GM21825 (cell line): ENCODE data around the gene FADS2.

Experiments
- ATAC-seq: cut with Tn5 transposase; IDR thresholded peaks from one replicate; pipeline ENCODE4 v1.9.1; 2021; ENCODE audit warnings: mild to moderate bottlenecking, moderate library complexity; ENCODE audit not compliant: unreplicated experiment

The FADS2 gene

DNA sequence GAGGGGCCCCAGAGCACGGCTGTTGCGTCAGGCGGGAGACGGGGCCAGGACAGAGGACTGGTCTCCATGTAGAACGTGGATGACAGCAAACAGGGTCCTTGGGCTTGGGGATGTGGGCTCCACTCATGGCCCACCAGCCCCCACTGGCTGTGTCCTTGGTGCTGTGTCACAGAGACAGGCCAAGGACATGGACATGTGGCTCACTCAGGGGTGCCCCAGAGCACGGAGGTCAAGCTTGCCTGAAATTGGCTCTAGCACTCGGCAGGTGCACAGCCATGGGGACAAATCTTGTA, 14.4 kb downstream of the FADS2 start:
- ATAC-seq: no peak

DNA sequence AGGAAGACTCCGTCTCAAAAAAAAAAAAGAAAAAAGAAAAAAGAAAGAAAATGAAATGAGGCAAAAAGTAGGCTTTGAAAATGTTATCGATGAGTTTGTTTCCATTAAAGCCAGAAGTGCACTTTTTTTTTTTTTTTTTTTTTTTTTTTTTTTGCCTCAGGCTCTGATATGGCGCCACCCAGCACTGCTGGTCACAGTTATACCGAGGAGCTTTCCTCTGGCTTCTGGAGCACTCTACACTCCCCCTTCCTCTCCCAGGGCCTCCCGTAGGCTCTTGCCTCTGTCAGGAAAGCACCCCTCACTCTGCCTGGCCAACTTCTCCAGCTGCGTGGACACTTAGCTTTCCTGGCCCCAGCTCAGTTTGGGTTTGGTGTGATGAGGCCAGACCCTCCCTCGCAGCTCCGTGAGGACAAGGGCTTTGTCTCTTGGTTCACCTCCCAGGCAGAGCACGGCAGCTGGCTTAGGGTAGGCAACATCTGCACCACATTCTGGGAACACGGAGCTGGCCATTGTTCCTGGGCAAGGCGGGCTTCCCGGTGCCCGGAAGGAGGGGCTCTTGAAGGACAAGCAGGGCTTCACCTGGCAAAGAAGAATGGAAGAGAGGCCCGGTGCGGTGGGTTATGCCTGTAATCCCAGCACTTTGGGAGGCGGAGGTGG, 16.9 kb downstream of the FADS2 start:
- ATAC-seq: no peak

DNA sequence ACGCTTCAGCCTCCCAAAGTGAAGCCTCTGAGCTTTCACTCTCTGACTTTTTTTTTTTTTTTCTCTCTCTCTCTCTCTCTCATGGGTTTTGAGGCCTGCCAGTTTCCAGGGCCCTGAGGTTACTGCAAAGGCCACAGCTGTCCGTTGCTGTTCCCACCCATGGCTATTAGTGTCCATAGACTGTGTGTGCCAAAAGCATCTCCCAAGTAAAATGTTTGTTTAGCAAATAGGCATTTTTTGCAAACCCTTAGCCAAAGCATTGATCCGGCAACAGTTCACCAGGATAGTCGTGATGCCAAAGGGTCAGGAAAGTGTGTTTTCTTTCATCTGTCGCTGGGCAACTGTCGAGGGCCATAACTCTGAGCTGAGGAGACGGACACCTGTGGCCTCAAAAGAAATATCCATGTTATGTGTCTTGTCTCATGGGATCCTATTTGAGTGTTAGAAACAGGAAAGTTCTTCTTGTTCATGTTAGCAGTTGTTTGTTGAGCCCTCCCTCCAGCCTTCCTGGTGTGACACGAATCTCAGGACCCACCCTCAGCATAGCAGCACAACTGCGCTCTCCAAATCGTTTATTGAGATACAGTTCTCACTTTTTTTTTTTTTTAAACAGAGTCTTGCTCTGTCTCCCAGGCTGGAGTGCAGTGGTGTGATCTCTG, 18.4 kb downstream of the FADS2 start:
- no peak for ATAC-seq

GRCh38 chr11:61847914-61848581, 19.9 kb downstream of the FADS2 start:
- ATAC-seq: no peak

DNA sequence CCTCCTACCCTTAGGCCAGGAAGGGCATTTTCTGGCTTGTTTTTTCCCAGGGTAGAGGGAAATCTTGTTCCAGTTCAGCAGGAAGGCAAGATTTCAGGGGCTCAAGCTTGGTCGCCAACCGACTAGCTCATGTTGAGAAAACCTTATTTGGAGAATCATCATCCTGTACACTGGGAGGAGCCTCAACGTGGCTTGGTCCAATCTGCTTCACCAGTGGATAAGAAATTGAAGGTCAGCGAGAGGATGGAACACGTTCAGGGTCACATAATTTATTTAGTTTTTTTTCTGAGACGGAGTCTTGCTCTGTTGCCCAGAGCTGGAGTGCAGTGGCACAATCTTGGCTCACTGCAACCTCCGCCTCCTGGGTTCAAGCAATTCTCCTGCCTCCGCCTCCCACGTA, 20.5 kb downstream of the FADS2 start:
- ATAC-seq: no peak

DNA sequence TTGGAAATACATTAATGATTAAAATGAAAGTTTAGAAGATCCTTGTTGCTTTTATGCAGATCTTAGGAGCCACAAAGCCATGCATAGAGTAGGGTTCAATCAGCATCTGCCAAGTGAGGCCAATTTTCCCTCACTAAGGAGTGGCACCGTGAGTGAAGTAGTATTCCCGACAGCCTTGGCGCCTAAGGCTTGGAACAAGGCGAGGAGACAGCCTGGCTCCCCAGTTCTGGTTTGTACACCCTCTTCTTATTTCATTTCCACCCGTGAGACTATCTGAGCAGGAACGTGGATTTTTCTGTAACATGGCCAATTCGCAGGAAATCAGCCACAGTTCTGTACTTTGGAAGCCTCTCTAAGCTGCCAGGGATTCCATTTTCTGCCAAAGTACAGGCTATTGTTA, 22.6 kb downstream of the FADS2 start:
- ATAC-seq: no peak

DNA sequence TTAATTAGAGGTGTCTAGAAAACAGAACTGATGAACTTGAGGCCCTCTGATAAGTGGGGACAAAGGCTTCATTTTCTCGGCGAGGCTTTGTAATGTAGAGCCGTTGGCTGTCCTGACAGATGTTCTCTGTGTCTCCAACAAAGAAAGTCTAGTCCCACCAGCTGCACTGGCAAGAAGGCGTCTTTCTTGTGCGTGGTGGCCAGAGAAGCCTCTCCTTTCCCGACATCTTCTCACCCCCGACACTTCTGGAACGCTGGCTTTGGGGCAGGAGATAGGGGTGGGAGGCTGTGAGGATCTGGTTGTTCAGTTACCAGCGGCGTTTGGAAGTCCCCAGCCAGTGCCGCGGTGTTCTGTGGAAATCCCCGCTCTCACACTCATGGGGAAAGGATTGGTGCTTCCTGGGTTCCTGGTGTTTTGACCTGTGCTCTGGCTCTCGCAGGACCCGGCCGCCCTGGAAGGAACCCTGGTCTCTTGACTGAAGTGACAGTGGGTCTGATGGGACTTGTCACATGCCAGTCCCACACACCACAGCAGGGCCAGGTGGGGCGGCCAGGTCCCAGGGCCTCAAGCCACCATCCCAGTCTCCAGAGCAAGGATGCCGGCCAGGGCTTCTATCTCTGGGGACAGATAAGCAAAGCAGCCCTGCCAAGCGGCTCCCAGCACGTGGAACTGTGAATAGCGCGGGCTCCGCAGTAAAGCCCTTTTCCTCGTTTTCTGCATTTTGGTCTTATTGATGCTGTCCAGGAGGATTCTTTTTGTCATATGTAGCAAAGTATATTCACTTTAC, 23.2 kb downstream of the FADS2 start:
- no peak for ATAC-seq

GRCh38 chr11:61851900-61852295, 23.8 kb downstream of the FADS2 start:
- ATAC-seq: no peak

- no peak for ATAC-seq
Observed at GRCh38 chr11:61853698-61854169, 25.6 kb downstream of the FADS2 start.

DNA sequence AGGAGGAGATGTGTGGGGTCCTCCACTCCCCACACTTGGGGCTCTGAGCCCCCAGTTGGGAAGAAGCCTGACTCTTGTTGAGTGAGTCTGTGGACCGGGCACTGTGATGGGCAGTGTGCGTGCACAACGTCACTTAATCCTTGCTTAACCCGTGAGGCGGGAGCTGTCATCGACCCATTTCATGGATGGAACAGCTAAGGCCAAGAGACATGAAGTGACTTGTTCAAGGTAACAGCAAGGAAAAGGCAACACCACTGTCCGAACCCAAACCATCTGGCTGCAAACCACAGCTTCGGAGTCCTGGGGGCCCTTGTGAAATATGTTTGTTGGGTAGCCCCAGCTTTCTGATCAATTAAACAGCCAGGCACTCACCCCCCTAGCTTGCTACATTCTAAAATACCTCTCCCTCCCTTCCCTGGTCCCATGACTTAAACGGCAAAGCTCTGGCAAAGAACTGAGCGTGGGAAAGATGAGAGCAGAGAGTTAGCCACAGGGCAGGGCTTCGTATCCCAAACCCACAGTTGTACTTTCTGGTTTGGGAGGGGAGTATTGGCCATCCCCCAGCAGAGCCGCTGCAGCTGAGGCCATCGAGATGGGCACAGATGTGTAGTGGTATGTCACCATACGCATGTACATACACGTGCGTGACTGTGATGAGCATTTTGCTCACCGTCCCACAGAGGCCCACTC, 26.3 kb downstream of the FADS2 start:
- ATAC-seq: no peak

DNA sequence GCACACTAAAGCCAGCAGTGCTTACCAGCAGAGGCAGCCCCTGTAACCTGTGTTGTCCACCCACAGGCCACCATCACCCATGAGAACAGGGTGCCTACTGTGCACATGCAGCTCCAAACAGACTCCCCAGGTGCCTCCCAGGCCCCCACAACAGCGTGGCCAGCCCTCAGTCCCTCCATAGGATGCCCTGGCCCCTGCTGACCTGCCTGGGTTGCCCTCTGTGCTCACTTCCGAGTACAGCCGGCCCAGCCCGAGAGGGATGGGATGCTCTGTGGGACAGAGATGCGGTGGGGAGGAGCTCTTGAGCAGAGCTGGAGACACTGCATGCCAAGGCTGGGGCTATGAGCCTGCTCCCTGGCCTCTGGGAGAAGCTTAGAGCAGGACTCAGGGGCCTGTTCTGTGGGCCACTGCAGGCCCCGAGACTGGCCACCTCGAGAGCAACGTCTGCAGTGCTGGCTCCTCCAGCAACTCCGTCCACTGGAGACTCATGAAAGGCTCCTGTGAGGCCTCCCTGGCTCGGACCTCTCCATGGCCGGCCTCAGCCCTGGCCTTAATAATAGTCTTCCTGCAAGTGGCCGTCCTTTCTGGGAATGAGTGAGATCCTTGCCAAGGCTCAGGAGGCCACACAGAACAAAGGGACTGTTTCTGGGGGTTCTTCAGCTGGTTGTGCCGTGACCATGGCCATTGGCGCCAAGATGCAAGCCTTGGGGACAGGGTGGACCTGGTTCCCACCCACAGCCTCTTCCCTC, 27.0 kb downstream of the FADS2 start:
- ATAC-seq: no peak

- ATAC-seq: no peak
Observed at GRCh38 chr11:61855939-61856680, 28.0 kb downstream of the FADS2 start.

- no peak for ATAC-seq
Observed at GRCh38 chr11:61860054-61860903, 32.2 kb downstream of the FADS2 start.

DNA sequence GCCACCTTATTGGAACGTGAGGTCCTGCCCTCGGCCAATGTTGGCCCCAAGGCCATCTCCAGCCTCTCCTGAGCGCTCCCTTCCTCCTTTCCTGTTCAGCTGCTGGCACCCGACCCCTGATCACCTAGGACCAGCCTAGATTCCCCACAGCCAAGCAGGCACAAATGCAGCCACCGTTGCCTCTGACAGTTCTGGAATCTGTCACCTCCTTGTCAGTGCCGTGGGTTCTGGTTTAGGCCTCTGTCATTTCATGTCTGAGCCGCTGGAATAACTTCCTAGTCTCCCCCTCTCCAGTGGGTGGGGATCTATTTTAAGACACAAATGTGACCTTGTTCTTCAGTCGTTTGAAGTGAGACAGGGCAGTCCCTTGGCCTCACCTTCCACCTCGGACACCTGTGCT, 33.5 kb downstream of the FADS2 start:
- ATAC-seq: no peak

DNA sequence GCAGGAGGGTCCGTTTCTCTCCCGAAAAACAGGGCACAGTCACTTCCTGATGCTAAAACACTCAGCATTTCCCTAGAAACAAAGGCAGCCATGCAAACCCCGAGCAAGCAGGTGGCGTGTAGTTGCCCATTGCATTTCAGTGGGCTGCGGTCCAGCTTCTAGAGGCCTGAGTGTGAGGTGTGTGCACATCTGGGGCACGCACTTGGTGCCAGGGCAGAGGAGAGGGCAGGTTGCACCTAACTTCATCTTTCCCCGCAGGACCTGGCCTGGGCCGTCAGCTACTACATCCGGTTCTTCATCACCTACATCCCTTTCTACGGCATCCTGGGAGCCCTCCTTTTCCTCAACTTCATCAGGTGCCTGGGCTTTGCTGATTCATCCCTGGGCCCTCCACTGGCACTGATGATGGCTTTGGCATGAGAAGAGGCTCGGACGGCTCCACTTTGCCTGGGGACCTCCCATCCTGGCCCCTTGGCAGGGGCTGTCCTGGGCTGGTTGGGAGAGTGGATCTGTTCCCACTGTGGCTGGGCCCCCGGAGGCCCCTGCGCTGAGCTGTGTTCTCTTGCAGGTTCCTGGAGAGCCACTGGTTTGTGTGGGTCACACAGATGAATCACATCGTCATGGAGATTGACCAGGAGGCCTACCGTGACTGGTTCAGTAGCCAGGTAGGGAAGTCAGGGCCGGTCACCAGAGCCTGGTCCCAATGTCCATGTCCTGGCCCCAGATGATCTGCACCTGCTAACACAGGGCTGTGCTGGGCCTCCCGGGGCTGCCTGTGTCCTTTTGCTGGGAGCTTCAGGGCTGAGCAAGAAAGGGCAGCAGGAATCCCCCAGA, 34.8 kb downstream of the FADS2 start:
- no peak for ATAC-seq

DNA sequence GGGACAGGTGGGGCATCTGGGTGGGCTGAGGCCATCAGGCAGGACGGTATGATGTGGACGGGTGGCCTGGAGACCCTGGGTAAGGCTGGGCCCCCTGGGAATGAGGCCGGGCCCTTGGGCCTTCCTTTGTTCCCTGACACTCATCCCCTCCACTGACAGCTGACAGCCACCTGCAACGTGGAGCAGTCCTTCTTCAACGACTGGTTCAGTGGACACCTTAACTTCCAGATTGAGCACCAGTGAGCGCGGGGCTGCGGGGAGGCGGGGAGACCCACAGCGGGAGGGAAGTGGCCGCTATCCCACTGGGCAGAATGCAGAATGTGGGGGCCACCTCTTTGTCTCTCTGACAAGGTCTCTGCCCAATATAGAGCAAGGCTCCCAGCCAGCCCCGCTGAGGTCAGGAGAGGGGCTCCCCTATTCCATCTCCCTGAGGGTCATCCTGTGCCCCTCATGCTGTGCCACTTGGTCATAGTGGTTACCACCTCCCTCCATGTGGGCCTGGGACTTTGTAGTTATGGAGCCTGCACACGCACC, 35.5 kb downstream of the FADS2 start:
- no peak for ATAC-seq
